ENCODE measurements around the gene IVD. TPM values are rescaled to one million over a fixed set of nuclear protein-coding genes. Genes with fewer than 3 reads are reported as not detected.

The IVD gene
- total and polyA plus RNA-seq, 4 donors = 40.3 to 156 (median 94.4) TPM

GRCh38 chr15:40456738-40457137 lies 51.1 kb downstream of the IVD start (continued):
- no peak for TF ChIP-seq CTCF (IDR thresholded peaks at IDR 0.05; ENCODE audit: low read depth, low read length, missing input control)
- no peak for TF ChIP-seq HNF4G (IDR thresholded peaks at IDR 0.05)
- no peak for TF ChIP-seq NR2F2 (IDR thresholded peaks at IDR 0.05)
- TF ChIP-seq HNF4A (conservative IDR thresholded peaks at IDR 0.05) = no peak
- TF ChIP-seq FOXA2 (IDR thresholded peaks at IDR 0.05) = no peak
- TF ChIP-seq TAF1 (conservative IDR thresholded peaks at IDR 0.05) = no peak

GRCh38 chr15:40458495-40459371 lies 53.1 kb downstream of the IVD start:
- TF ChIP-seq FOXA2 (IDR thresholded peaks at IDR 0.05) = no peak
- no peak for TF ChIP-seq CTCF (IDR thresholded peaks at IDR 0.05; ENCODE audit: low read depth, low read length, missing input control)
- no peak for TF ChIP-seq YY1 (IDR thresholded peaks at IDR 0.05)
- TF ChIP-seq EGR1 (IDR thresholded peaks at IDR 0.05; ENCODE audit: low read depth in 2 of 2) = no peak
- TF ChIP-seq FOXA1 (IDR thresholded peaks at IDR 0.05) = no peak
- no peak for TF ChIP-seq HNF4A (conservative IDR thresholded peaks at IDR 0.05)
- TF ChIP-seq RAD21 (IDR thresholded peaks at IDR 0.05) = no peak
- TF ChIP-seq HNF4G (IDR thresholded peaks at IDR 0.05) = no peak
- no peak for TF ChIP-seq ATF3 (IDR thresholded peaks at IDR 0.05)
- TF ChIP-seq RXRA (IDR thresholded peaks at IDR 0.05) = no peak
- no peak for TF ChIP-seq NR2F2 (IDR thresholded peaks at IDR 0.05)
- TF ChIP-seq ZBTB33 (IDR thresholded peaks at IDR 0.05) = no peak
- TF ChIP-seq TAF1 (conservative IDR thresholded peaks at IDR 0.05) = no peak
- no peak for TF ChIP-seq MAX (IDR thresholded peaks at IDR 0.05)
- TF ChIP-seq SP1 (IDR thresholded peaks at IDR 0.05) = no peak
- 97% methylated on average over 37 of the region's 37 CpGs for WGBS
- no peak for DNase-seq (ENCODE audit: low spot score)
- Histone ChIP-seq H3K9me3 (ENCODE audit: control insufficient read depth in 4 of 4, low read length in 3 of 4) (no peaks in the 10 kb centered on the region), H3K27me3 (ENCODE audit: control insufficient read depth in 4 of 4, insufficient read depth in 4 of 4, low read length in 3 of 4) (no peaks in the 10 kb centered on the region), H3K27ac (ENCODE audit: low read depth in 1 of 2, low read length in 2 of 2) (no peak overlapping the region), H3K9ac (ENCODE audit: low read depth in 1 of 2, low read length in 2 of 2) (no peak overlapping the region), H3K4me1 (ENCODE audit: control insufficient read depth in 4 of 4, insufficient read depth in 4 of 4, low read length in 3 of 4) (peaks cover 0 to 6% (median 3%) of the 10 kb centered on the region in 4 donors), H3K36me3 (ENCODE audit: control insufficient read depth in 4 of 4, insufficient read depth in 3 of 4, low read depth in 1 of 4, low read length in 3 of 4) (peaks cover 0 to 19% (median 4%) of the 10 kb centered on the region in 4 donors), H3K4me3 (ENCODE audit: low read depth in 1 of 3, low read length in 3 of 3) (no peak overlapping the region)

All from liver (tissue), 9 donors.